Cardiac muscle cell (in vitro differentiated cells and primary cell): ENCODE data around the gene RICTOR. TPM values are rescaled to one million over a fixed set of nuclear protein-coding genes. Genes with fewer than 3 reads are reported as not detected.

Source experiments
- DNase-seq, 2 donors: peaks; one replicate each; pipeline versions ENCODE4 v3.0.0 to v3.0.0-alpha.2; 2010 to 2017; ENCODE audit warnings: low read depth in 1 of 2, low spot score in 1 of 2
- H3K27ac ChIP-seq: fragments of 200-600 bp; sonication (generic); 2 replicates; pipeline ENCODE4 v1.5.1; 2016
- H3K27me3 ChIP-seq: fragments of 200-600 bp; sonication (generic); 2 replicates; pipeline ENCODE4 v1.6.0; 2016; ENCODE audit warnings: control low read depth
- H3K36me3 ChIP-seq: fragments of 200-600 bp; sonication (generic); 2 replicates; pipeline ENCODE4 v1.5.1; 2016; ENCODE audit warnings: control low read depth
- H3K4me1 ChIP-seq: fragments of 200-600 bp; sonication (generic); 2 replicates; pipeline ENCODE4 v1.8.1; 2017; ENCODE audit warnings: low read depth, mild to moderate bottlenecking, mixed run types
- H3K4me3 ChIP-seq: fragments of 200-600 bp; sonication (generic); 2 replicates; pipeline ENCODE4 v1.5.1; 2016; ENCODE audit warnings: mild to moderate bottlenecking
- H3K9me3 ChIP-seq: fragments of 200-600 bp; sonication (generic); 2 replicates; pipeline ENCODE4 v1.5.1; 2017; ENCODE audit warnings: low read depth, mild to moderate bottlenecking, control low read depth
- CTCF ChIP-seq: IDR thresholded peaks from 2 replicates; pipeline ENCODE4 v1.5.1; 2012; ENCODE audit warnings: low read depth, mild to moderate bottlenecking, low read length
- polyA plus RNA-seq: library from polyadenylated mRNA; unstranded; fragments of >200 nt; fragmentation: Nextera tagmentation; extraction: Ambion mirVana; gene quantifications from 2 replicates; pipeline ENCODE4 v1.2.1, GENCODE V29; 2016
- total RNA-seq: library from RNA; depleted of rRNA; stranded (reverse); fragments of >200 nt; gene quantifications from 2 replicates; pipeline ENCODE4 v1.2.3, GENCODE V29; 2016

The RICTOR gene
- total and polyA plus RNA-seq, 2 experiments from 2014 or later: 6.0 to 20.6 TPM

- Histone ChIP-seq H3K27ac (no peak overlapping the region), H3K4me3 (no peak overlapping the region), H3K9me3 (no peaks in the 10 kb centered on the region), H3K36me3 (no peaks in the 10 kb centered on the region), H3K4me1 (no peaks in the 10 kb centered on the region), H3K27me3 (no peaks in the 10 kb centered on the region)
- DNase-seq: no peak
- TF ChIP-seq CTCF: no peak
These were observed 11.7 kb downstream of the RICTOR start for GRCh38 chr5:39062530-39062929.

- Histone ChIP-seq H3K36me3 (no peaks in the 10 kb centered on the region), H3K27ac (no peak overlapping the region), H3K9me3 (no peaks in the 10 kb centered on the region), H3K27me3 (no peaks in the 10 kb centered on the region), H3K4me3 (no peak overlapping the region), H3K4me1 (no peaks in the 10 kb centered on the region)
- no peak for DNase-seq
- TF ChIP-seq CTCF: no peak
These were observed 12.1 kb downstream of the RICTOR start for GRCh38 chr5:39062104-39062503.

GRCh38 chr5:39059064-39059463, 15.1 kb downstream of the RICTOR start:
- Histone ChIP-seq H3K27me3 (no peaks in the 10 kb centered on the region), H3K4me1 (no peaks in the 10 kb centered on the region), H3K36me3 (no peaks in the 10 kb centered on the region), H3K4me3 (no peak overlapping the region), H3K27ac (no peak overlapping the region), H3K9me3 (no peaks in the 10 kb centered on the region)
- no peak for TF ChIP-seq CTCF
- no peak for DNase-seq

GRCh38 chr5:39058178-39058921, 15.8 kb downstream of the RICTOR start:
- Histone ChIP-seq H3K36me3 (no peaks in the 10 kb centered on the region), H3K27me3 (no peaks in the 10 kb centered on the region), H3K9me3 (no peaks in the 10 kb centered on the region), H3K4me1 (no peaks in the 10 kb centered on the region), H3K27ac (no peak overlapping the region), H3K4me3 (no peak overlapping the region)
- no peak for TF ChIP-seq CTCF
- DNase-seq: no peak

- Histone ChIP-seq H3K27me3 (no peaks in the 10 kb centered on the region), H3K9me3 (no peaks in the 10 kb centered on the region), H3K36me3 (no peaks in the 10 kb centered on the region), H3K4me1 (no peaks in the 10 kb centered on the region), H3K27ac (no peak overlapping the region), H3K4me3 (no peak overlapping the region)
- DNase-seq: no peak
- no peak for TF ChIP-seq CTCF
These were observed 16.5 kb downstream of the RICTOR start for GRCh38 chr5:39057734-39058133.
